PFSK-1 (cell line): ENCODE measurements around the gene RIN3.

Experiments
- POLR2AphosphoS5 ChIP-seq: IDR thresholded peaks from 2 replicates; pipeline ENCODE4 v1.6.1; 2012; ENCODE audit warnings: low read depth, mild to moderate bottlenecking, control low read depth, low read length, moderate library complexity
- REST ChIP-seq, 2 experiments: IDR thresholded peaks; 2 replicates each; pipeline versions ENCODE4 v1.6.1 to v1.8.0; 2011 to 2012; ENCODE audit warnings: low read depth in 2 of 2, low read length in 2 of 2, control low read depth in 1 of 2, inconsistent platforms in 1 of 2, mild to moderate bottlenecking in 1 of 2, moderate library complexity in 1 of 2; ENCODE audit not compliant: insufficient read depth in 1 of 2
- TAF1 ChIP-seq: IDR thresholded peaks from 2 replicates; pipeline ENCODE4 v1.6.1; 2012; ENCODE audit warnings: low read length, control low read depth, borderline replicate concordance; ENCODE audit not compliant: insufficient read depth

GRCh38 chr14:92475451-92476187, 38.0 kb upstream of the RIN3 start:
- TF ChIP-seq POLR2AphosphoS5 (no peak), REST (IDR thresholded peaks at IDR 0.05; ENCODE audit: insufficient read depth in 1 of 2, low read depth in 2 of 2, low read length in 2 of 2) (no peak), TAF1 (no peak)
